C4-2B (cell line): ENCODE measurements around the gene ARNT2.

Experiments used
- CTCF ChIP-seq: fragments of 450-650 bp; conservative IDR thresholded peaks from 2 replicates; pipeline ENCODE4 v1.5.1; 2017; ENCODE audit warnings: mild to moderate bottlenecking
- ZFX ChIP-seq: fragments of 450-650 bp; IDR thresholded peaks from 2 replicates; pipeline ENCODE4 v1.6.1; 2017

- TF ChIP-seq CTCF (no peak), ZFX (no peak)
These were observed 161.8 kb downstream of the ARNT2 start for GRCh38 chr15:80565988-80566387.
